ENCODE results near the gene PYGL.
A peak's percentile ranks its signal among the peaks of the same experiment; 100 is the strongest.

The PYGL gene

GRCh38 chr14:50871228-50871627 is 73.1 kb downstream of the PYGL start:
- no peak for DNase-seq

- no peak for DNase-seq
Observed at GRCh38 chr14:50865391-50866076, 78.7 kb downstream of the PYGL start.

- DNase-seq: no peak
Observed at GRCh38 chr14:50864946-50865345, 79.3 kb downstream of the PYGL start.

- DNase-seq: no peak
Observed at GRCh38 chr14:50864237-50864636, 80.0 kb downstream of the PYGL start.

- DNase-seq: no peak
Observed at GRCh38 chr14:50862036-50862570, 82.2 kb downstream of the PYGL start.

GRCh38 chr14:50860478-50861086 is 83.7 kb downstream of the PYGL start:
- peak; percentile 76 for DNase-seq

GRCh38 chr14:50859296-50859624 is 85.0 kb downstream of the PYGL start:
- no peak for DNase-seq

- DNase-seq: no peak
Observed at GRCh38 chr14:50856660-50857059, 87.6 kb downstream of the PYGL start.

GRCh38 chr14:50855558-50855957 is 88.7 kb downstream of the PYGL start:
- DNase-seq: no peak

All from GDM1 (cell line).